HG03139 (cell line): ENCODE results near the gene GPR156.
"Not testable (repeated sequence)": the region's sequence is repeated elsewhere in the genome, so short reads cannot be mapped to it uniquely, and the experiment has no call there.

ENCODE experiments used
- ATAC-seq: cut with Tn5 transposase; IDR thresholded peaks from one replicate; pipeline ENCODE4 v1.9.1; 2021; ENCODE audit not compliant: unreplicated experiment

GPR156 gene

GRCh38 chr3:120284747-120285507 is at the start of gene GPR156:
GPR156 (minus strand) TSS chr3:120285222; CDS start chr3:120244098, 41,124 bp downstream.
- ATAC-seq, result no peak

DNA sequence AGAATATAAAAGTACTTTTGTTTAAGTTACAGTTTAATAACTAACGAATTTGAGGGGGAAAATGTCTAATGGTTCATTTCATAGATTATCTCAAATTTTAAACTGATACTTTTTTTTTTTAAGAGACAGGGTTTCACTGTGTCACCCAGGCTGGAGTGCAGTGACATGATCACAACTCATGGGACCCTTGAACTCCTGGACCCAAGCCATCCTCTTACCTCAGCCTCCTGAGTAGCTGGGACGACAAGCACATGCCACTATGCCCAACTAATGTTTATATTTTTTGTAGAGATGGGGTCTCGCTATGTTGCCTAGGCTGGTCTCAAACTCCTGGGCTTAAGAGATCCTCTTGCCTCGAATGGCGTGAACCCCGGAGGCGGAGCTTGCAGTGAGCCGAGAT is 47.6 kb upstream of the GPR156 start:
- ATAC-seq, result no peak

DNA sequence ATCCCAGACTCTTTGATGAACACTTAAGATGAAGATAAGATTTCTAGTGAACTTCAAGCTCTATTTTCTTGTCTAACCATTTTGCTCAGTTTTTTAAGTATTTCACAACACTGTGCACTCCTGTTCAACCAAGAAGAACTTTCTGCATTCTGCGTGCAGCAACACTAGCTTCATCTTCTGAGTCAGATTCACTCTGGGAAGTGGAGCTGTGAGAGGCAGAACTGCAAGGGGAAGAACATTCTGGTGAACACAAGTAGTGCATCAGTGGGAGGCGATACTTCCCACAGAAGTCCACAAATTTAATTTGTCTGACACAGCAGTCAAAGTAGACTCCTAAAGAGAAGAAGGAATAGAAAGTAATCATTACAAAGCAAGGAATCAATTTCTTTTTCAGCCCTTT is 46.1 kb upstream of the GPR156 start:
- ATAC-seq, result no peak

DNA sequence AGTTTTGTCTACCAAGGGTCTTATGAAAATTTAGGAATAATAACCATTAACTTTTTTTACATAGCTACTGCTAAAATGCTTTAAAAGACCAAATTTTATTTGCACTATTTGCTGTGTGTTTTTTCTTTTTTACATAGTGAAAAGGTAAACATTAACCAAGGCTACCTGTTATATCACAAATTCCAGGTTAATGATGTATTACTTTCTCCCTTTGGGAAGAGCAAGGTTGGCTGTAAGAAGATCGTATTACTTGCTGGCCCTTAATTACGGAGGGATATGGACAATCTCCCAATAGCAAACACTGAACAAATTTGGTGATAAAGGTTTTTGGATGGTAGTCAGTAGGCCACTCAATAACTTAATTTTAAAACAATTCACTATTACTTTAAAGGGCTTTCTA is 41.8 kb upstream of the GPR156 start:
- no peak for ATAC-seq

DNA sequence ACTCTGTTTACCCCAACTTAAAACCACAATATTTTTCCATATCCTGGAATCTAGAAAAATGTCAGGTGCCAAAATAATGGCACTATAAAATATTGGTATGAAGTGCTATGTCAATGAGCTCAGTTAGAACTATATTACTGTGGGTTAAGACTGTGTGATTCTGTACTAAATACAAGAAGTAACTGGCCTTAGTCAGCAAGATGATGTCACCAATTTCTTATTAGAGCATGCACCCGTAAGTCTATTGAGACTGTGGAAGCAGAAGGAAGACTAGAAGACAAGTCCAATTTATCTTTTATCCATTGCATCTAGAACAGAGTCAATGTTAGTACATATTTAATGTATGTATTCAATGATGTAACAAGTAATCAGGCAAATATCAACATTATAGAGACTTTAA is 39.2 kb upstream of the GPR156 start:
- no peak for ATAC-seq

DNA sequence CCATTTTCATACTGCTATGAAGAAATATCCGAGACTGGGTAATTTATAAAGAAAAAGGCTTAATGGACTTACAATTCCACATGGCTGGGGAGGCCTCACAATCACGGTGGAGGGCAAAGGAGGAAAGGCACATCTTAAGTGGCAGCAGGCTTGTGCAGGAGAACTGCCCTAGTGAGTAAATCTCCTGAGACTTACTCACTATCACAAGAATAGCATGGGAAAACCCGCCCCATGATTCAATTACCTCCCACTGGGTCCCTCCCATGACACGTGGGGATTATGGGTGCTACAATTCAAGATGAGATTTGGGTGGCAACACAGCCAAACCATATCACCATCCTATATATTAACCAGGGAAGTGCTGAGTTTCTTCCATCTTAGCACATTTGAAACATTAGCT is 38.7 kb upstream of the GPR156 start:
- ATAC-seq, result not testable (repeated sequence)

GRCh38 chr3:120311863-120312794 is 27.1 kb upstream of the GPR156 start:
- ATAC-seq, result no peak

- no peak for ATAC-seq
These were observed 21.8 kb upstream of the GPR156 start for GRCh38 chr3:120306519-120307455.

- no peak for ATAC-seq
These were observed 19.6 kb upstream of the GPR156 start for GRCh38 chr3:120304616-120305015.

DNA sequence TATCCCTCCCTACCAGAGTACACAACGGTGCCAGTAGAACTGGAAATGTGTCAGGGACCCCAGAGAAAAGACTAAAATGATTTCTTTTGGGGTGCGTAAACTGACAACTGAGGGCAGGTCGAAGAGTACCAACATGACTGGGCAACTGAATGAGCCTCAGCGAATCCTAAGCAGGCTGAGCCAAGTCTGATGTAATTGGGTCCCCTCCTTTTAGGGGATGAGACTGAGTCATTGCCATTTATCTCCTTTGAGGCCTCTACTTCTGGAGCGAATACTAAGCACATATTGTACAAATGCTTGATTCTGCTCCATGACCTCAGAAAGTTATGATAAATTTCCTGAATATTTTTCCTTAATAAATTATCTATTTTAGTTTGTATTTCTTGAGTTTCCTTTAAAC is 17.3 kb upstream of the GPR156 start:
- ATAC-seq, result no peak

- ATAC-seq, result no peak
These were observed 15.9 kb upstream of the GPR156 start for GRCh38 chr3:120300971-120301370.

- no peak for ATAC-seq
These were observed 14.4 kb upstream of the GPR156 start for GRCh38 chr3:120299403-120299802.

GRCh38 chr3:120298996-120299395 is 14.0 kb upstream of the GPR156 start:
- ATAC-seq, result no peak

GRCh38 chr3:120291552-120291951 is 6.5 kb upstream of the GPR156 start:
- not testable (repeated sequence) for ATAC-seq

GRCh38 chr3:120289636-120290035 is 4.6 kb upstream of the GPR156 start:
- no peak for ATAC-seq

- no peak for ATAC-seq
These were observed 1.4 kb upstream of the GPR156 start for GRCh38 chr3:120286465-120286864.

GRCh38 chr3:120285508-120285841 is 453 bp upstream of the GPR156 start:
- no peak for ATAC-seq

GRCh38 chr3:120281261-120281660 is 3.8 kb downstream of the GPR156 start:
- ATAC-seq, result no peak

DNA sequence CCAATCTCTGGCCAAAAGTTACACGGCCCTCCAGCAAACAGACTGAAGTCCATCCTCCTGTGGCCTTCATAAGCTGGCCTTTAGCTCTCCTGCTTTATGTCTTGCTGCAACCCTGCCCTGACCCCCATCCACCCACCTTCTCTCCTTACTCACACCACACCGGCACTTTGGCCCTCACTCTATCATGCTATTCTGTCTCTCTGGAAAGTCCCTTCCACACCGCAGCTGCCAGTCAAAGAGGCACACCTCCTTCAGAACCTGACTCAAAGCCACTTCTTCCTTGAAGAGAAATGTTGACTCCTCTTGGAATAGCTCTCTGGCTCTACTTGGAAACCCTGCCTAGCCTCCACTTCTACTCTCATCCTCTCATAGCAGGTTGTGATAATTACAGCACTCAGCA is 4.5 kb downstream of the GPR156 start:
- ATAC-seq, result no peak

DNA sequence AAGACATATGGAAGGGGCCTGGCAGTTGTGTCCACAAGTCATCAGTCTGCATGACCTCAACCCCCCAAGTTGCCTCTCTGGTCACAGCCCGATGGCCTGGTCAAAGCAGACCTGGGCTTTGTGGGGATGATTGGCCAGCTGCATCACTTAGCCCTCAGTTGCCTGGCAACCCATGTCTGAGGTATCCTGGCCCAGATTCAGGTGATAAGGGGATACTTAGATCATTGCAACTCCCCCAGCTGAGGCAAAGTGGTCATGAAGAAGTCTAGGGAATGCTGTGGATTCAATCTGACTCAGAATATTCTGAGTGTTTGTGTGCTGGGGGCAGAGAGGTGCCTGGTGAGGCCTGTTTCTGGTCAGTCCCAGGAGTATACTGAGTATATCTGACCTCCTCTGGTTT is 5.0 kb downstream of the GPR156 start:
- ATAC-seq, result no peak

GRCh38 chr3:120276767-120277166 is 8.3 kb downstream of the GPR156 start:
- ATAC-seq, result no peak
